OCI-LY7 (cell line): Measurements from ENCODE around the gene GLCE. TPM values are rescaled to one million over a fixed set of nuclear protein-coding genes. Genes with fewer than 3 reads are reported as not detected.

Experiments used
- BruUV-seq: library from RNA; stranded (reverse); fragments of 400-500 nt; replicated peaks from 2 replicates; lab custom pipeline; 2021; lab: Mats Ljungman, UMichigan
- CTCF ChIA-PET: fragments of 300-600 bp; sonication (Branson Sonifier 250); formaldehyde crosslinking; loops from one replicate; lab custom pipeline; 2022; ENCODE audit warnings: antibody characterized with exemption; ENCODE audit not compliant: unreplicated experiment; lab: Charles Lee
- POLR2A ChIA-PET: fragments of 300-600 bp; sonication (Branson Sonifier 250); formaldehyde crosslinking; loops from one replicate; lab custom pipeline; 2022; ENCODE audit warnings: antibody characterized with exemption; lab: Charles Lee
- DNase-seq: peaks from one replicate; pipeline ENCODE4 v3.0.0-alpha.2; 2015; ENCODE audit warnings: low spot score
- H2AFZ ChIP-seq: fragments of 200-600 bp; sonication (generic), shearing (Covaris generic); 2 replicates; pipeline ENCODE4 v1.6.1; 2014; ENCODE audit warnings: mild to moderate bottlenecking, antibody characterized with exemption, low read length, moderate library complexity
- H3K27ac ChIP-seq: fragments of 200-600 bp; sonication (generic); 2 replicates; pipeline ENCODE4 v1.5.1; 2014; ENCODE audit warnings: mixed run types, low read depth, mild to moderate bottlenecking, moderate library complexity, low read length, inconsistent platforms; ENCODE audit not compliant: poor library complexity, severe bottlenecking
- H3K36me3 ChIP-seq: fragments of 200-600 bp; sonication (generic); 2 replicates; pipeline ENCODE4 v1.6.1; 2014; ENCODE audit warnings: mild to moderate bottlenecking, antibody characterized with exemption, low read length, moderate library complexity, mixed read lengths; ENCODE audit not compliant: insufficient read depth
- H3K4me1 ChIP-seq: fragments of 200-600 bp; sonication (generic); 2 replicates; pipeline ENCODE4 v1.5.1; 2014; ENCODE audit warnings: mild to moderate bottlenecking, low read length; ENCODE audit not compliant: insufficient read depth, poor library complexity, severe bottlenecking
- H3K4me2 ChIP-seq: fragments of 200-600 bp; sonication (generic); 2 replicates; pipeline ENCODE4 v1.6.1; 2014; ENCODE audit warnings: mild to moderate bottlenecking, low read length
- H3K4me3 ChIP-seq: fragments of 200-600 bp; sonication (generic); 2 replicates; pipeline ENCODE4 v1.5.1; 2014; ENCODE audit warnings: mild to moderate bottlenecking, low read depth, low read length; ENCODE audit not compliant: poor library complexity, severe bottlenecking
- H3K79me2 ChIP-seq: fragments of 200-600 bp; sonication (generic); 2 replicates; pipeline ENCODE4 v1.6.1; 2016; ENCODE audit warnings: low read depth, mild to moderate bottlenecking, low read length, moderate library complexity, mixed read lengths; ENCODE audit not compliant: insufficient read depth
- H3K9me2 ChIP-seq: fragments of 200-600 bp; sonication (generic); 2 replicates; pipeline ENCODE4 v1.6.1; 2016; ENCODE audit warnings: mild to moderate bottlenecking, low read length, mixed read lengths; ENCODE audit not compliant: insufficient read depth
- H3K9me3 ChIP-seq: fragments of 200-600 bp; sonication (generic); 2 replicates; pipeline ENCODE4 v1.6.1; 2014; ENCODE audit warnings: mild to moderate bottlenecking, mixed run types, low read length, mixed read lengths
- H4K20me1 ChIP-seq: fragments of 200-600 bp; sonication (generic); 2 replicates; pipeline ENCODE4 v1.6.1; 2014; ENCODE audit warnings: mild to moderate bottlenecking, antibody characterized with exemption, low read length, moderate library complexity, mixed read lengths; ENCODE audit not compliant: insufficient read depth
- CTCF ChIP-seq: fragments of 200-600 bp; sonication (generic); conservative IDR thresholded peaks from 2 replicates; pipeline ENCODE4 v1.5.1; 2014; ENCODE audit warnings: mild to moderate bottlenecking, antibody characterized with exemption, low read length, moderate library complexity, mixed read lengths
- EZH2phosphoT487 ChIP-seq: fragments of 200-600 bp; sonication (generic); IDR thresholded peaks from 2 replicates; pipeline ENCODE4 v1.6.1; 2018; ENCODE audit warnings: low read depth, borderline replicate concordance, mild to moderate bottlenecking, mixed run types, antibody characterized with exemption, low read length, moderate library complexity, mixed read lengths
- intact Hi-C: fragments of 100-400 bp; cut with micrococcal nuclease; formaldehyde crosslinking; loops from one replicate; pipeline ENCODE4 v1.10.0; 2022; ENCODE audit not compliant: unreplicated experiment
- total RNA-seq, 2 experiments: library from RNA; depleted of rRNA in 1 of 2; stranded (reverse); fragments of >200 nt in 1 of 2; shearing (Covaris generic) in 1 of 2; gene quantifications; 2 replicates each; pipeline ENCODE4 v1.2.3, GENCODE V29; 2014 to 2022

The GLCE gene
- total RNA-seq, 2 experiments from 2014 or later: 7.0 to 7.1 TPM

GRCh38 chr15:69308949-69309348, 148.5 kb downstream of the GLCE start:
- H3K79me2 ChIP-seq: no peaks in the 10 kb centered on the region
- no TSS peak for BruUV-seq
- no peaks in the 10 kb centered on the region for H3K4me1 ChIP-seq
- no peaks in the 10 kb centered on the region for H4K20me1 ChIP-seq
- no peak overlapping the region for H3K4me3 ChIP-seq
- no peak for DNase-seq
- no peak overlapping the region for H2AFZ ChIP-seq
- TF ChIP-seq EZH2phosphoT487: no peak
- no peak for TF ChIP-seq CTCF
- H3K9me3 ChIP-seq: no peaks in the 10 kb centered on the region
- H3K4me2 ChIP-seq: no peak overlapping the region
- intact Hi-C loops: no loop called here
- H3K36me3 ChIP-seq: no peaks in the 10 kb centered on the region
- no peaks in the 10 kb centered on the region for H3K9me2 ChIP-seq
- POLR2A ChIA-PET: no interaction called here
- CTCF ChIA-PET: no interaction called here
- no peak overlapping the region for H3K27ac ChIP-seq

DNA sequence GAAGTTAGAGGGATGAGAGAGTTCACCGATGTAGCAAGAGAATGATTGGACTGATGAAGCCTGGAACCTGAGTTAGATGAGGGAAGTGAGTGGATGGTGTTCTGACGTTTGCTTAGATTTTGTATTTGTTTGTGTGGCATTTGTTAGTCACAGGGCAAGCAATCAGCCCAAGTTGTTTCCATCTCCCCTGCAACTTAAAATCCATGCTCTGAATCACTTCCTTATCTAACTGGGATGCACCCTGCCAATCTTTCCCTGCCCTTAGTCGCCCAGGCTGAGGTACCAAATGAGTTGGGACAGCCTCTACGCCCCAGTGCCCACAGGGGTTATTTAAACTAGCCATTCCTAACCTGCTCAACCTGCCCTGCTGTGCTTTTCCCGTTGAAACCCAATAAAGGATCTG, 150.9 kb downstream of the GLCE start:
- H3K79me2 ChIP-seq: no peaks in the 10 kb centered on the region
- CTCF ChIA-PET: no interaction called here
- H3K4me2 ChIP-seq: no peak overlapping the region
- H3K36me3 ChIP-seq: no peaks in the 10 kb centered on the region
- TF ChIP-seq CTCF (no peak), EZH2phosphoT487 (no peak)
- H3K9me3 ChIP-seq: no peaks in the 10 kb centered on the region
- no peak overlapping the region for H2AFZ ChIP-seq
- intact Hi-C loops: no loop called here
- DNase-seq: no peak
- no TSS peak for BruUV-seq
- no peaks in the 10 kb centered on the region for H3K9me2 ChIP-seq
- no peak overlapping the region for H3K27ac ChIP-seq
- no peaks in the 10 kb centered on the region for H3K4me1 ChIP-seq
- POLR2A ChIA-PET: no interaction called here
- no peaks in the 10 kb centered on the region for H4K20me1 ChIP-seq
- H3K4me3 ChIP-seq: no peak overlapping the region

DNA sequence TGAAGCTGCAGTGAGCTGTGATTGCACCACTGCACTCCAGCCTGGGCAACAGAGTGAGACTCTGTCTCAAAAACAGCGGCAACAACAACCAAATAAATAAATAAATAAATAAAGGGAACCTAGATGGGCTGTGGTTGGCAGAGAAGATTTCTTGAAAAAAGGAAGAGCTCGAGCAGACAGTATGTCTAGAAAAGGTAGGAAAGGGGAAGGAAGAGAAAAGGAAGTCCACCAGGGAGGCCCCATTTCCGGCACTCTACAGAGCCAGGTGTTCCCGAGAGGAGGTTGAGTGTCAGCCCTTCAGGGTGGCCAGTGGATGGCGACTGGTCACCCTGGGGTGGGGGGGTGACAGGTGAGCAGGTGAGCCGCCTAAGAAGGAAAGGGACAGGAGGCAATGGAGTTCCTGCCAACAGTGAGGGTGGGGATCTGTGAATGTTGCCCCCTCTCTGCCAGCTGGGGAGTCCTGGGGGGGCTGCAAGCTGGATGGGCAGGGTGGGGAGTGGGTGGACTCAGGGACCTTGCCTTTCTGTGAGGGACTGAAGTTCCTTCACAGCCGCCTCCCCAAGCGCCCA, 153.1 kb downstream of the GLCE start:
- ChIA-PET CTCF (no interaction called here), POLR2A (no interaction called here)
- H3K79me2 ChIP-seq: no peaks in the 10 kb centered on the region

More for the DNA sequence above, 153.1 kb downstream of the GLCE start:
- Histone ChIP-seq H3K9me3 (no peaks in the 10 kb centered on the region), H2AFZ (no peak overlapping the region), H3K9me2 (no peaks in the 10 kb centered on the region), H3K4me1 (no peaks in the 10 kb centered on the region), H3K36me3 (no peaks in the 10 kb centered on the region), H3K27ac (no peak overlapping the region), H4K20me1 (no peaks in the 10 kb centered on the region), H3K4me3 (no peak overlapping the region), H3K4me2 (no peak overlapping the region)
- BruUV-seq: no TSS peak
- intact Hi-C loops: no loop called here
- DNase-seq: no peak
- TF ChIP-seq EZH2phosphoT487 (no peak), CTCF (no peak)
